GM06990 (cell line): ENCODE results near the gene BIRC7.

Experiments used
- DNase-seq: peaks from one replicate; pipeline ENCODE4 v3.0.0-alpha.2; 2011; ENCODE audit not compliant: insufficient read length; ENCODE audit errors: extremely low read depth
- H3K27me3 ChIP-seq: replicated peaks from 2 replicates; pipeline ENCODE4 v1.6.0; 2011; ENCODE audit warnings: low read length; ENCODE audit not compliant: control insufficient read depth, insufficient read depth
- H3K36me3 ChIP-seq: 2 replicates; pipeline ENCODE4 v1.5.1; 2011; ENCODE audit warnings: low read length; ENCODE audit not compliant: control insufficient read depth, insufficient read depth
- H3K4me3 ChIP-seq: replicated peaks from 2 replicates; pipeline ENCODE4 v1.5.1; 2011; ENCODE audit warnings: low read depth, mild to moderate bottlenecking, control low read depth, low read length
- TF ChIP-seq, protein P1 (sequence below): IDR thresholded peaks from 2 replicates; pipeline ENCODE4 v1.5.1; 2011; ENCODE audit warnings: low read length, control low read depth, mild to moderate bottlenecking, inconsistent platforms; ENCODE audit not compliant: insufficient read depth, poor library complexity, severe bottlenecking

Gene BIRC7, protein sequence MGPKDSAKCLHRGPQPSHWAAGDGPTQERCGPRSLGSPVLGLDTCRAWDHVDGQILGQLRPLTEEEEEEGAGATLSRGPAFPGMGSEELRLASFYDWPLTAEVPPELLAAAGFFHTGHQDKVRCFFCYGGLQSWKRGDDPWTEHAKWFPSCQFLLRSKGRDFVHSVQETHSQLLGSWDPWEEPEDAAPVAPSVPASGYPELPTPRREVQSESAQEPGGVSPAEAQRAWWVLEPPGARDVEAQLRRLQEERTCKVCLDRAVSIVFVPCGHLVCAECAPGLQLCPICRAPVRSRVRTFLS

DNA sequence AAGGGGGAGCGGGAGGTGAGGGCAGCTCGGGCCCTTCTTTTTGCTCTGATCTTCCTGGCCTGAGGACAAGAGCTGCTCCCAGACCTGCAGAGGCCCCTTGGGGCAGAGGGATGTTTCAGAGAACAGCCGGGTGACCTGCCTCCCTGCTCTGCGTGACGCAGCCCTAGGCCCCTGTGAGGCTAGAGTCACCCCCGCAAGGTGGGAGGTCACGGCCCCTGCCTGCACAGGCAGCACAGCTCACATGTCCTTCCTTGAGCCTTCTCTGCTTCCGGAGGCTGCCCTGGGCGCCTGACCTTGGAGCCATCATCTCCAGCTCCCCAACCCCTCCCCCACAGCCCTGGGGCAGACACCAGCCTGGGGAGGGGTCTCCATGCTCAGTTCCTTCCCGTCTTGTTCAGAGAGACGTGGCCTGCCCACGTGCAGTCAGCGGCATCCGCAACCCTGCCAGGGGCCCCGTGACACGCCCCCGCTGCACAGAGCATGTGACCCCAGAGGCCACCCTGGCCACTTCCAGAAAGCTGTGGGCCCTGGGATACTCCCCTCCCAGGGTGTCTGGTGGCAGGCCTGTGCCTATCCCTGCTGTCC lies at the start of gene BIRC7:
Gene BIRC7, plus strand, starts transcription at position 507 of the 585 bp plus-strand sequence. CDS start 192 bp downstream, outside the sequence.
- Histone ChIP-seq H3K36me3 (no peaks in the 10 kb centered on the region), H3K4me3 (no peak within 1 kb of the TSS), H3K27me3 (peaks cover 1% of the 10 kb centered on the region)
- TF ChIP-seq, protein P1, sequence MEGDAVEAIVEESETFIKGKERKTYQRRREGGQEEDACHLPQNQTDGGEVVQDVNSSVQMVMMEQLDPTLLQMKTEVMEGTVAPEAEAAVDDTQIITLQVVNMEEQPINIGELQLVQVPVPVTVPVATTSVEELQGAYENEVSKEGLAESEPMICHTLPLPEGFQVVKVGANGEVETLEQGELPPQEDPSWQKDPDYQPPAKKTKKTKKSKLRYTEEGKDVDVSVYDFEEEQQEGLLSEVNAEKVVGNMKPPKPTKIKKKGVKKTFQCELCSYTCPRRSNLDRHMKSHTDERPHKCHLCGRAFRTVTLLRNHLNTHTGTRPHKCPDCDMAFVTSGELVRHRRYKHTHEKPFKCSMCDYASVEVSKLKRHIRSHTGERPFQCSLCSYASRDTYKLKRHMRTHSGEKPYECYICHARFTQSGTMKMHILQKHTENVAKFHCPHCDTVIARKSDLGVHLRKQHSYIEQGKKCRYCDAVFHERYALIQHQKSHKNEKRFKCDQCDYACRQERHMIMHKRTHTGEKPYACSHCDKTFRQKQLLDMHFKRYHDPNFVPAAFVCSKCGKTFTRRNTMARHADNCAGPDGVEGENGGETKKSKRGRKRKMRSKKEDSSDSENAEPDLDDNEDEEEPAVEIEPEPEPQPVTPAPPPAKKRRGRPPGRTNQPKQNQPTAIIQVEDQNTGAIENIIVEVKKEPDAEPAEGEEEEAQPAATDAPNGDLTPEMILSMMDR = no peak
- no peak for DNase-seq

DNA sequence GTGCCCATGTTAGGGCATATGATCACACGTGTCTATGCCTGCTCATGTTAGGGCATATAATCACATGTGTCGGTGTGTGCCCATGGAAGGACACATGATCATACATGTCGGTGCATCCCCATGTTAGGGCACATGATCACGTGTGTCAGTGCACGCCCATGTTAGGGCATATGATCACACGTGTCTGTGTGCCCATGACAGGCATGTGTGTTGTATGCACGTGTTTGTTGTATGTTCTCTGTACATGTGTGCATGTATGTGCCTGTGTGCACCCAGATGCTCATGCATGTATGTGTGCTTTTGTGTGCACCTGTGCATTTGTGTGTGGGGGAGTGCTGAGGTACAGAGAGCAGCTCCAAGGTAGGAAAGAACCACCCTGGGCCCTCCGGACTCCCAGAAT lies 49.6 kb upstream of the BIRC7 start:
- Histone ChIP-seq H3K4me3 (no peak overlapping the region), H3K27me3 (no peaks in the 10 kb centered on the region), H3K36me3 (no peaks in the 10 kb centered on the region)
- TF ChIP-seq, protein P1 = no peak
- no peak for DNase-seq

DNA sequence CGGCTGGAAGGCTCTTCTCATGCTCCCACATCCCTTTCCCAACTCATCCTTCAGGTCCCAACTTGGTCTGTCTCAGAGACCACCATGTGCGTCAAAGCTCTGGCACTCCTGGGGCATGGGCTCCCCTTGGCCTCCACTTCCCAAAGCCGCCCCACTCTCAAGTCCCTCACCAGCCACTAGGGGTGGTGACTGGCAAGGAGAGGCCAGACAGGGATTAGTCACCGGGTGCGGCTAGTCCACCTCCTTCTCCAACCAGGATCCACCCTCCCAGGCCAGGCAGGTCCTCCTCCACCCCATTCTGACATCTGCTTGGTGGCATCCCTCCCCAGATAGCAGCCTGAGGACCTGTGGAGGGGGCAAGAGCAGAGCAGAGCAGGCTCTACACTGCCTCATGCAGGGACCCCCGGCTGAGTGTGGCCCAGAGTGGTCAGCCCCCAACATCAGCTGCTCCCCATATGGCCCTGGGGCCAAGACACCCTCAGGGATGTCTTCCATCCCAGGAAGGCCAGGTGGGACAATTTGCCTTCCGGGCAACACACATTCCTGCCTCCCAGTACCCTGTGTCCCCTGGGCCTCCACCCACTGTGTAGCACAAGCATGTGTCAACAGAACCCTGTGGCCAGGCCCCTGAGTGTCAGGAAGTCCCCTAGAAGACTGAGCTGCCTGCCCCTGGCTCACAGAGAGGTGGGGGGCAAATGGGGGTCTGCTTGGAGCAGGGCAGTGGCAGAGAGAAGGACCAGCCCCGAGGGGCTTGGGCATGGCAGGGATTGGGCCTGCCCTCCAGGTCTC lies 49.0 kb upstream of the BIRC7 start:
- Histone ChIP-seq H3K4me3 (no peak overlapping the region), H3K27me3 (no peaks in the 10 kb centered on the region), H3K36me3 (no peaks in the 10 kb centered on the region)
- DNase-seq = no peak
- TF ChIP-seq, protein P1 = no peak

DNA sequence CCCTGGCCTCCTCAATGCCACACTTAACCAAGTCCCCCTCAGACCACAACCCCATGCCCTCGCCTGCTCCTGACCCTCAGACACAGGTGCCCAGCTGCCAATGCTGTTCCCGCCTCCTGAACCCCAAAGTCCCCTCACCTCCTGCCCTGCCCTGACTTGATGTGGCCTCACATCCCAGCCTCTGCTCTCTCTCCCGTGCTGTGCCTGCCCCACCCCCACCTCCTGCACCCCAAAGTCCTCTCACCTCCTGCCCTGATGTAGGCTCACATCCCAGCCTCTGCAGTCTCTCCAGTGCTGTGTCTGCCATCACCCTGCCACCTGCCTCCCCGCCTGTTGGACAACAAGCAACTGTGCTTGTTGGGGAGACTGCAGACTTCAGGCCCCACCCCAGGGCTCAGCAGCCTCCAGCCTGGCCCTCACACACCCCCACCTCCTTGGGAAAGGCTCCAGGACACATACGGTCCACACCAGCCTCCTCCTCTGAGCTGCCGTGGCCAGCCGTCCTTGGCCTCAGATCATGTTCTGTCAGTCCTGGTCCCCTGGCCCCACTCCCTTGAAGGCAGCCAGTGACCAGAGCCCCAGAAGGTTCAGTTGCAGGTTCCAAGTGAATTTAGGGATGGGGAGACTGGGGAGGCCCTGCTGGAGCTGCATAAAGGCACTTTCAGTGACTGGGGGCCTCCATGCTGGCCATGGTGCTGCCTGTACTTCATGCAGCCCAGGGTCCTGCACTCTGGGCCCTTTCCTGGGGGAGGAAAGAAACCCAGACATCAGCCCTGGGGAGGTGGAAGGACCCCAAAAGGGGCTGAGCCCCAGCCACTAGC lies 48.2 kb upstream of the BIRC7 start:
- no peak for DNase-seq
- Histone ChIP-seq H3K36me3 (no peaks in the 10 kb centered on the region), H3K27me3 (no peaks in the 10 kb centered on the region), H3K4me3 (no peak overlapping the region)
- TF ChIP-seq, protein P1 = no peak

DNA sequence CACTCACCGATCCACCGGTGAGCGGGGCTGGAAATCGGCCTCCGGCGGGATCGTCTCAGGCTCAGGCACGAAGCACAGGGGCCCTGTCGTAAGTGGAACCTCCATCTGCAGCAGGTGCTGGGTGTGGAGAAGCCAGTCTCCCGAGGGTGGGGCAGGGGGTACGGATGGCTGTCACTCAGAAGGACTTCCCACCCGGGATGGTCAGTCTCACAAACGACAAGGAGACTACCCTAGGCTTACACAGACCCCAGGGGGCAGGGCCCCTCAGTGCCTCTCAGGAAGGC lies 47.6 kb upstream of the BIRC7 start:
- H3K36me3 ChIP-seq = no peaks in the 10 kb centered on the region
- no peaks in the 10 kb centered on the region for H3K27me3 ChIP-seq
- H3K4me3 ChIP-seq = no peak overlapping the region
- no peak for DNase-seq
- TF ChIP-seq, protein P1 = no peak
